DND-41 (cell line): Measurements from ENCODE around the gene ICAM1.

Source experiments
- CTCF ChIP-seq: IDR thresholded peaks from 2 replicates; pipeline ENCODE4 v1.5.1; 2012; ENCODE audit warnings: borderline replicate concordance, low read length, moderate library complexity, mild to moderate bottlenecking; ENCODE audit not compliant: poor library complexity, severe bottlenecking; ENCODE audit errors: extremely low read depth
- EZH2 ChIP-seq: IDR thresholded peaks from 3 replicates; pipeline ENCODE4 v1.6.1; 2012; ENCODE audit warnings: borderline replicate concordance, low read depth, mild to moderate bottlenecking, moderate library complexity, low read length, inconsistent platforms; ENCODE audit not compliant: severe bottlenecking

GRCh38 chr19:10237702-10238101 is 33.2 kb upstream of the ICAM1 start:
- TF ChIP-seq CTCF, result no peak
- TF ChIP-seq EZH2, result no peak
